Liver (tissue), 3 donors: Measurements from ENCODE around the gene GCC1.
"Not testable (repeated sequence)": the region's sequence is repeated elsewhere in the genome, so short reads cannot be mapped to it uniquely, and the experiment has no call there.

ENCODE experiments used
- GABPA ChIP-seq, 2 donors: IDR thresholded peaks in 1 of 2; conservative IDR thresholded peaks in 1 of 2; 2 replicates each; pipeline ENCODE4 v1.6.1; 2016; ENCODE audit warnings: antibody characterized with exemption in 2 of 2, mild to moderate bottlenecking in 1 of 2, moderate library complexity in 1 of 2
- JUND ChIP-seq, 2 donors: IDR thresholded peaks; 2 replicates each; pipeline ENCODE4 v1.6.1; 2016; ENCODE audit warnings: antibody characterized with exemption in 2 of 2
- RAD21 ChIP-seq, 2 donors: IDR thresholded peaks; 2 replicates each; pipeline ENCODE4 v1.6.1; 2016; ENCODE audit warnings: antibody characterized with exemption in 2 of 2, mild to moderate bottlenecking in 2 of 2
- RXRA ChIP-seq, 2 donors: IDR thresholded peaks; 2 replicates each; pipeline ENCODE4 v1.6.1; 2017 to 2018; ENCODE audit warnings: antibody characterized with exemption in 2 of 2, mild to moderate bottlenecking in 1 of 2
- SP1 ChIP-seq: IDR thresholded peaks from 2 replicates; pipeline ENCODE4 v1.6.1; 2018; ENCODE audit warnings: antibody characterized with exemption, mild to moderate bottlenecking
- TF ChIP-seq, protein P1 (sequence below): IDR thresholded peaks from 2 replicates; pipeline ENCODE4 v1.6.1; 2016; ENCODE audit warnings: antibody characterized with exemption, mild to moderate bottlenecking
- TF ChIP-seq, protein P2 (sequence below): fragments of 150-350 bp; IDR thresholded peaks from 2 replicates; pipeline ENCODE4 v1.5.1; 2017; ENCODE audit warnings: improper control_type of control experiment, low read depth, low read length; ENCODE audit not compliant: missing input control
- TF ChIP-seq, protein P3 (sequence below): IDR thresholded peaks from 2 replicates; pipeline ENCODE4 v1.6.1; 2016; ENCODE audit warnings: antibody characterized with exemption
- donor health status: healthy.
- donor health status: healthy.

DNA sequence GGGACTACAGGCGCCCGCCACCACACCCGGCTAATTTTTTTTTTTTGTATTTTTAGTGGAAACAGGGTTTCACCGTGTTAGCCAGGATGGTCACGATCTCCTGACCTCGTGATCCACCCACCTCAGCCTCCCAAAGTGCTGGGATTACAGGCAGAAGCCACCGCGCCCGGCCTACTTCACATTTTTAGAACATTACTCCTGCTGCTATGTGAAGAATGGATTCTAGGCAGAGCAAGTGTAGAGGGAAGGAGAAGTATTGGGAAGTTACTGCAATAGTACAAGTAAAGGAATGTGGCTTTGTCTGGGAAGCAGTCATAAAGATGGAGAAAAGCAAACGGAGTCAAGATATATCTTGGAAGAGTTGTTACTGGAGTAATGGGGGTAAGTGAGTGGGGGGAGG is 44.9 kb downstream of the GCC1 start:
- TF ChIP-seq, protein P1, sequence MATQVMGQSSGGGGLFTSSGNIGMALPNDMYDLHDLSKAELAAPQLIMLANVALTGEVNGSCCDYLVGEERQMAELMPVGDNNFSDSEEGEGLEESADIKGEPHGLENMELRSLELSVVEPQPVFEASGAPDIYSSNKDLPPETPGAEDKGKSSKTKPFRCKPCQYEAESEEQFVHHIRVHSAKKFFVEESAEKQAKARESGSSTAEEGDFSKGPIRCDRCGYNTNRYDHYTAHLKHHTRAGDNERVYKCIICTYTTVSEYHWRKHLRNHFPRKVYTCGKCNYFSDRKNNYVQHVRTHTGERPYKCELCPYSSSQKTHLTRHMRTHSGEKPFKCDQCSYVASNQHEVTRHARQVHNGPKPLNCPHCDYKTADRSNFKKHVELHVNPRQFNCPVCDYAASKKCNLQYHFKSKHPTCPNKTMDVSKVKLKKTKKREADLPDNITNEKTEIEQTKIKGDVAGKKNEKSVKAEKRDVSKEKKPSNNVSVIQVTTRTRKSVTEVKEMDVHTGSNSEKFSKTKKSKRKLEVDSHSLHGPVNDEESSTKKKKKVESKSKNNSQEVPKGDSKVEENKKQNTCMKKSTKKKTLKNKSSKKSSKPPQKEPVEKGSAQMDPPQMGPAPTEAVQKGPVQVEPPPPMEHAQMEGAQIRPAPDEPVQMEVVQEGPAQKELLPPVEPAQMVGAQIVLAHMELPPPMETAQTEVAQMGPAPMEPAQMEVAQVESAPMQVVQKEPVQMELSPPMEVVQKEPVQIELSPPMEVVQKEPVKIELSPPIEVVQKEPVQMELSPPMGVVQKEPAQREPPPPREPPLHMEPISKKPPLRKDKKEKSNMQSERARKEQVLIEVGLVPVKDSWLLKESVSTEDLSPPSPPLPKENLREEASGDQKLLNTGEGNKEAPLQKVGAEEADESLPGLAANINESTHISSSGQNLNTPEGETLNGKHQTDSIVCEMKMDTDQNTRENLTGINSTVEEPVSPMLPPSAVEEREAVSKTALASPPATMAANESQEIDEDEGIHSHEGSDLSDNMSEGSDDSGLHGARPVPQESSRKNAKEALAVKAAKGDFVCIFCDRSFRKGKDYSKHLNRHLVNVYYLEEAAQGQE = not testable (repeated sequence)
- TF ChIP-seq, protein P2, sequence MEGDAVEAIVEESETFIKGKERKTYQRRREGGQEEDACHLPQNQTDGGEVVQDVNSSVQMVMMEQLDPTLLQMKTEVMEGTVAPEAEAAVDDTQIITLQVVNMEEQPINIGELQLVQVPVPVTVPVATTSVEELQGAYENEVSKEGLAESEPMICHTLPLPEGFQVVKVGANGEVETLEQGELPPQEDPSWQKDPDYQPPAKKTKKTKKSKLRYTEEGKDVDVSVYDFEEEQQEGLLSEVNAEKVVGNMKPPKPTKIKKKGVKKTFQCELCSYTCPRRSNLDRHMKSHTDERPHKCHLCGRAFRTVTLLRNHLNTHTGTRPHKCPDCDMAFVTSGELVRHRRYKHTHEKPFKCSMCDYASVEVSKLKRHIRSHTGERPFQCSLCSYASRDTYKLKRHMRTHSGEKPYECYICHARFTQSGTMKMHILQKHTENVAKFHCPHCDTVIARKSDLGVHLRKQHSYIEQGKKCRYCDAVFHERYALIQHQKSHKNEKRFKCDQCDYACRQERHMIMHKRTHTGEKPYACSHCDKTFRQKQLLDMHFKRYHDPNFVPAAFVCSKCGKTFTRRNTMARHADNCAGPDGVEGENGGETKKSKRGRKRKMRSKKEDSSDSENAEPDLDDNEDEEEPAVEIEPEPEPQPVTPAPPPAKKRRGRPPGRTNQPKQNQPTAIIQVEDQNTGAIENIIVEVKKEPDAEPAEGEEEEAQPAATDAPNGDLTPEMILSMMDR = not testable (repeated sequence)
- TF ChIP-seq RXRA (IDR thresholded peaks at IDR 0.05); GABPA (IDR thresholded peaks at IDR 0.05 in 1 of 2, conservative IDR thresholded peaks at IDR 0.05 in 1 of 2); SP1; JUND (IDR thresholded peaks at IDR 0.05); RAD21 (IDR thresholded peaks at IDR 0.05): not testable (repeated sequence)
- TF ChIP-seq, protein P3, sequence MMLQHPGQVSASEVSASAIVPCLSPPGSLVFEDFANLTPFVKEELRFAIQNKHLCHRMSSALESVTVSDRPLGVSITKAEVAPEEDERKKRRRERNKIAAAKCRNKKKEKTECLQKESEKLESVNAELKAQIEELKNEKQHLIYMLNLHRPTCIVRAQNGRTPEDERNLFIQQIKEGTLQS = not testable (repeated sequence)
